T-helper 2 cell treated with Interferon-gamma antibody and Interleukin-4, amounts not matched to agents 100 ng/mL and 5 ng/mL, for 36 hours (primary cell): ENCODE data around the gene SUB1. TPM values are rescaled to one million over a fixed set of nuclear protein-coding genes. Genes with fewer than 3 reads are reported as not detected.
"Not testable (repeated sequence)": the region's sequence is repeated elsewhere in the genome, so short reads cannot be mapped to it uniquely, and the experiment has no call there.

Source experiments
- intact Hi-C: fragments of 100-400 bp; cut with micrococcal nuclease; formaldehyde crosslinking; loops from one replicate; pipeline ENCODE4 v1.15.1; 2023
- total RNA-seq: library from RNA; stranded (reverse); gene quantifications from 2 replicates; pipeline ENCODE4 v1.2.3, GENCODE V29; 2022

The SUB1 gene
- total RNA-seq, 1 donor from 2014 or later, result 427 TPM

- intact Hi-C loops, result no loop called here
Measured at GRCh38 chr5:32563614-32564013, 21.7 kb upstream of the SUB1 start.

GRCh38 chr5:32565145-32565544 lies 20.2 kb upstream of the SUB1 start:
- intact Hi-C loops, result no loop called here

GRCh38 chr5:32566319-32567111 lies 18.8 kb upstream of the SUB1 start:
- intact Hi-C loops, result no loop called here

- intact Hi-C loops, result no loop called here
Measured at GRCh38 chr5:32571128-32571527, 14.2 kb upstream of the SUB1 start.

- intact Hi-C loops, result no loop called here
Measured at GRCh38 chr5:32572778-32573480, 12.4 kb upstream of the SUB1 start.

- intact Hi-C loops, result not testable (repeated sequence)
Measured at GRCh38 chr5:32573481-32573854, 11.9 kb upstream of the SUB1 start.

GRCh38 chr5:32574540-32575175 lies 10.7 kb upstream of the SUB1 start:
- intact Hi-C loops, result no loop called here

- intact Hi-C loops, result no loop called here
Measured at GRCh38 chr5:32578363-32578762, 7.0 kb upstream of the SUB1 start.

- intact Hi-C loops, result no loop called here
Measured at GRCh38 chr5:32578764-32579163, 6.6 kb upstream of the SUB1 start.

- intact Hi-C loops, result no loop called here
Measured at GRCh38 chr5:32581010-32581785, 4.2 kb upstream of the SUB1 start.

GRCh38 chr5:32583582-32584232 lies 1.6 kb upstream of the SUB1 start:
- intact Hi-C loops, result no loop called here

GRCh38 chr5:32584646-32585045 lies 711 bp upstream of the SUB1 start:
- intact Hi-C loops, result loop anchor here (1.0 kb wide), 4 partner anchors 47 to 410 kb away; partner anchors contain the start of genes GOLPH3 and ZFR

- intact Hi-C loops, result loop anchor here (1.0 kb wide), 4 partner anchors 48 to 411 kb away; partner anchors contain the start of genes GOLPH3 and ZFR
Measured at GRCh38 chr5:32585122-32585445, 273 bp upstream of the SUB1 start.

- intact Hi-C loops, result loop anchor here (1.0 to 2.0 kb wide), 2 partner anchors 54 to 855 kb away; partner anchors contain the start of gene TARS1
Measured at GRCh38 chr5:32586276-32586599, 881 bp downstream of the SUB1 start.

- intact Hi-C loops, result loop anchor here (2.0 kb wide), 1 partner anchor 854 kb away; the partner anchor contains the start of gene TARS1
Measured at GRCh38 chr5:32587067-32587551, 1.8 kb downstream of the SUB1 start.

GRCh38 chr5:32589416-32589815 lies 4.1 kb downstream of the SUB1 start:
- intact Hi-C loops, result no loop called here

- intact Hi-C loops, result loop anchor here (1.0 kb wide), 2 partner anchors 101 to 358 kb away; no protein-coding TSS in a partner anchor
Measured at GRCh38 chr5:32589942-32590869, 4.8 kb downstream of the SUB1 start.

- intact Hi-C loops, result no loop called here
Measured at GRCh38 chr5:32595118-32595517, 9.8 kb downstream of the SUB1 start.

- intact Hi-C loops, result no loop called here
Measured at GRCh38 chr5:32597041-32597629, 11.8 kb downstream of the SUB1 start.
